HFF-Myc (cell line): ENCODE data around the gene ADAP1.
"Not testable (repeated sequence)": the region's sequence is repeated elsewhere in the genome, so short reads cannot be mapped to it uniquely, and the experiment has no call there.

Experiments used
- DNase-seq: peaks from one replicate; pipeline ENCODE4 v3.0.0-alpha.2; 2011; ENCODE audit warnings: low read depth; ENCODE audit errors: extremely low read depth
- H3K4me3 ChIP-seq: replicated peaks from 2 replicates; pipeline ENCODE4 v1.5.1; 2011; ENCODE audit warnings: low read depth, mild to moderate bottlenecking, control low read depth, low read length
- CTCF ChIP-seq: IDR thresholded peaks from 2 replicates; pipeline ENCODE4 v1.5.1; 2012; ENCODE audit warnings: mild to moderate bottlenecking, low read depth, low read length, control low read depth; ENCODE audit errors: missing control alignments

The ADAP1 gene

GRCh38 chr7:945556-946255 lies 8.8 kb downstream of the ADAP1 start:
- DNase-seq = no peak
- no peak overlapping the region for H3K4me3 ChIP-seq
- TF ChIP-seq CTCF = no peak

- no peak for DNase-seq
- no peak for TF ChIP-seq CTCF
- no peak overlapping the region for H3K4me3 ChIP-seq
These were observed 9.3 kb downstream of the ADAP1 start for GRCh38 chr7:945147-945555.

GRCh38 chr7:944744-945143 lies 9.7 kb downstream of the ADAP1 start:
- H3K4me3 ChIP-seq = no peak overlapping the region
- no peak for DNase-seq
- no peak for TF ChIP-seq CTCF

GRCh38 chr7:943793-944192 lies 10.7 kb downstream of the ADAP1 start:
- DNase-seq = not testable (repeated sequence)

GRCh38 chr7:940599-941408 lies 13.7 kb downstream of the ADAP1 start:
- no peak overlapping the region for H3K4me3 ChIP-seq
- no peak for TF ChIP-seq CTCF
- no peak for DNase-seq

More at GRCh38 chr7:943793-944192, 10.7 kb downstream of the ADAP1 start:
- not testable (repeated sequence) for H3K4me3 ChIP-seq

GRCh38 chr7:939843-940242 lies 14.6 kb downstream of the ADAP1 start:
- no peak for TF ChIP-seq CTCF
- no peak overlapping the region for H3K4me3 ChIP-seq
- no peak for DNase-seq

GRCh38 chr7:938546-939185 lies 15.8 kb downstream of the ADAP1 start:
- no peak for TF ChIP-seq CTCF
- DNase-seq = no peak
- H3K4me3 ChIP-seq = no peak overlapping the region
